Cardiac muscle cell (in vitro differentiated cells and primary cell): ENCODE data around the gene M6PR. TPM values are rescaled to one million over a fixed set of nuclear protein-coding genes. Genes with fewer than 3 reads are reported as not detected.

Source experiments
- DNase-seq, 2 donors: peaks; one replicate each; pipeline versions ENCODE4 v3.0.0 to v3.0.0-alpha.2; 2010 to 2017; ENCODE audit warnings: low read depth in 1 of 2, low spot score in 1 of 2
- H3K27ac ChIP-seq: fragments of 200-600 bp; sonication (generic); 2 replicates; pipeline ENCODE4 v1.5.1; 2016
- H3K27me3 ChIP-seq: fragments of 200-600 bp; sonication (generic); 2 replicates; pipeline ENCODE4 v1.6.0; 2016; ENCODE audit warnings: control low read depth
- H3K36me3 ChIP-seq: fragments of 200-600 bp; sonication (generic); 2 replicates; pipeline ENCODE4 v1.5.1; 2016; ENCODE audit warnings: control low read depth
- H3K4me1 ChIP-seq: fragments of 200-600 bp; sonication (generic); 2 replicates; pipeline ENCODE4 v1.8.1; 2017; ENCODE audit warnings: low read depth, mild to moderate bottlenecking, mixed run types
- H3K4me3 ChIP-seq: fragments of 200-600 bp; sonication (generic); 2 replicates; pipeline ENCODE4 v1.5.1; 2016; ENCODE audit warnings: mild to moderate bottlenecking
- H3K9me3 ChIP-seq: fragments of 200-600 bp; sonication (generic); 2 replicates; pipeline ENCODE4 v1.5.1; 2017; ENCODE audit warnings: low read depth, mild to moderate bottlenecking, control low read depth
- CTCF ChIP-seq: IDR thresholded peaks from 2 replicates; pipeline ENCODE4 v1.5.1; 2012; ENCODE audit warnings: low read depth, mild to moderate bottlenecking, low read length
- polyA plus RNA-seq: library from polyadenylated mRNA; unstranded; fragments of >200 nt; fragmentation: Nextera tagmentation; extraction: Ambion mirVana; gene quantifications from 2 replicates; pipeline ENCODE4 v1.2.1, GENCODE V29; 2016
- total RNA-seq: library from RNA; depleted of rRNA; stranded (reverse); fragments of >200 nt; gene quantifications from 2 replicates; pipeline ENCODE4 v1.2.3, GENCODE V29; 2016

M6PR gene
- total and polyA plus RNA-seq, 2 experiments from 2014 or later = 91.2 to 108 TPM

- no peak for DNase-seq
- no peaks in the 10 kb centered on the region for H3K36me3 ChIP-seq
- no peak overlapping the region for H3K27ac ChIP-seq
- TF ChIP-seq CTCF = no peak
- no peak overlapping the region for H3K4me3 ChIP-seq
- H3K4me1 ChIP-seq = no peaks in the 10 kb centered on the region
- no peaks in the 10 kb centered on the region for H3K27me3 ChIP-seq
- no peaks in the 10 kb centered on the region for H3K9me3 ChIP-seq
These were observed 30.7 kb upstream of the M6PR start for GRCh38 chr12:8980137-8980536.

GRCh38 chr12:8970432-8970831, 21.0 kb upstream of the M6PR start:
- H3K36me3 ChIP-seq = no peaks in the 10 kb centered on the region
- TF ChIP-seq CTCF = no peak
- no peak for DNase-seq
- no peaks in the 10 kb centered on the region for H3K9me3 ChIP-seq
- no peak overlapping the region for H3K4me3 ChIP-seq
- H3K27ac ChIP-seq = no peak overlapping the region
- no peaks in the 10 kb centered on the region for H3K27me3 ChIP-seq
- H3K4me1 ChIP-seq = no peaks in the 10 kb centered on the region

- TF ChIP-seq CTCF = no peak
- Histone ChIP-seq H3K9me3 (no peaks in the 10 kb centered on the region), H3K4me3 (no peak overlapping the region), H3K36me3 (no peaks in the 10 kb centered on the region), H3K4me1 (no peaks in the 10 kb centered on the region), H3K27me3 (no peaks in the 10 kb centered on the region), H3K27ac (no peak overlapping the region)
- DNase-seq = no peak
These were observed 20.5 kb upstream of the M6PR start for GRCh38 chr12:8969861-8970411.

GRCh38 chr12:8968761-8969160, 19.3 kb upstream of the M6PR start:
- no peak for DNase-seq
- no peaks in the 10 kb centered on the region for H3K9me3 ChIP-seq
- TF ChIP-seq CTCF = no peak
- H3K27ac ChIP-seq = no peak overlapping the region
- no peaks in the 10 kb centered on the region for H3K36me3 ChIP-seq
- no peaks in the 10 kb centered on the region for H3K4me1 ChIP-seq
- H3K4me3 ChIP-seq = no peak overlapping the region
- H3K27me3 ChIP-seq = no peaks in the 10 kb centered on the region

GRCh38 chr12:8960176-8960575, 10.7 kb upstream of the M6PR start:
- Histone ChIP-seq H3K27ac (no peak overlapping the region), H3K9me3 (no peaks in the 10 kb centered on the region), H3K36me3 (no peaks in the 10 kb centered on the region), H3K4me1 (no peaks in the 10 kb centered on the region), H3K27me3 (no peaks in the 10 kb centered on the region), H3K4me3 (no peak overlapping the region)
- TF ChIP-seq CTCF = no peak
- DNase-seq = no peak

- TF ChIP-seq CTCF = no peak
- Histone ChIP-seq H3K36me3 (no peaks in the 10 kb centered on the region), H3K27me3 (no peaks in the 10 kb centered on the region), H3K4me3 (no peak overlapping the region), H3K27ac (no peak overlapping the region), H3K4me1 (no peaks in the 10 kb centered on the region), H3K9me3 (no peaks in the 10 kb centered on the region)
- DNase-seq = no peak
These were observed 8.6 kb upstream of the M6PR start for GRCh38 chr12:8958066-8958465.
